K562 (cell line): Measurements from ENCODE around the gene CT55. TPM values are rescaled to one million over a fixed set of nuclear protein-coding genes. Genes with fewer than 3 reads are reported as not detected.

Experiments used
- NFIC ChIP-seq: fragments of 450-650 bp; IDR thresholded peaks from 2 replicates; pipeline ENCODE4 v1.6.1; 2017; ENCODE audit warnings: mild to moderate bottlenecking, inconsistent platforms
- SMARCC2 ChIP-seq: fragments of 450-650 bp; IDR thresholded peaks from 2 replicates; pipeline ENCODE4 v1.6.1; 2017; ENCODE audit warnings: antibody characterized with exemption, moderate library complexity, mild to moderate bottlenecking, low read depth
- ZBTB40 ChIP-seq, 2 experiments: fragments of 450-650 bp in 1 of 2; sonication (generic) in 1 of 2; formaldehyde crosslinking in 1 of 2; IDR thresholded peaks; 2 replicates each; pipeline versions ENCODE4 v1.7.1 to v1.9.0; 2016 to 2022; ENCODE audit warnings: inconsistent platforms in 1 of 2, mild to moderate bottlenecking in 1 of 2, missing genetic modification reagents in 1 of 2
- polyA plus RNA-seq, 8 experiments: library from polyadenylated mRNA; depleted of rRNA in 4 of 8; stranded (reverse) in 5 of 8; unstranded in 3 of 8; fragments of >200 nt; fragmentation: Nextera tagmentation in 2 of 8; fragmentation: Illumina TruSeq in 1 of 8; extraction: Ambion mirVana in 2 of 8; extraction: Trizol in 1 of 8; gene quantifications; 2 replicates each; pipeline versions ENCODE4 v1.2.1 to v1.2.3, GENCODE V29; 2011 to 2014; ENCODE audit warnings: inconsistent platforms in 1 of 8, missing spikeins in 1 of 8
- total RNA-seq, 7 experiments: library from RNA; depleted of rRNA in 6 of 7; stranded (reverse); fragments of >200 nt in 6 of 7; fragmentation: Illumina TruSeq in 2 of 7; extraction: Trizol in 2 of 7; gene quantifications; 2 replicates each; pipeline versions ENCODE4 v1.2.1 to v1.2.3, GENCODE V29; 2011 to 2021; ENCODE audit warnings: low replicate concordance in 1 of 7
- TF ChIP-seq, protein P1 (sequence below): fragments of 250-450 bp; sonication (Bioruptor Pico); IDR thresholded peaks from 2 replicates; pipeline ENCODE4 v1.8.0; 2022; ENCODE audit warnings: inconsistent platforms
- TF ChIP-seq, protein P2 (sequence below), 2 experiments: fragments of 450-650 bp; IDR thresholded peaks; 2 replicates each; pipeline ENCODE4 v1.6.1; 2016; ENCODE audit warnings: mild to moderate bottlenecking in 2 of 2, borderline replicate concordance in 1 of 2, low read depth in 1 of 2, moderate library complexity in 1 of 2
- TF ChIP-seq, protein P3 (sequence below): fragments of 250-450 bp; sonication (Bioruptor Pico); IDR thresholded peaks from 2 replicates; pipeline ENCODE4 v1.8.0; 2022; ENCODE audit warnings: moderate library complexity, mild to moderate bottlenecking, inconsistent platforms

The CT55 gene
- total and polyA plus RNA-seq, 9 of the 15 experiments (the other 6 are each of a cell fraction or from before 2014, with no cell fraction given), result 48.5 to 98.9 (median 73.2) TPM

DNA sequence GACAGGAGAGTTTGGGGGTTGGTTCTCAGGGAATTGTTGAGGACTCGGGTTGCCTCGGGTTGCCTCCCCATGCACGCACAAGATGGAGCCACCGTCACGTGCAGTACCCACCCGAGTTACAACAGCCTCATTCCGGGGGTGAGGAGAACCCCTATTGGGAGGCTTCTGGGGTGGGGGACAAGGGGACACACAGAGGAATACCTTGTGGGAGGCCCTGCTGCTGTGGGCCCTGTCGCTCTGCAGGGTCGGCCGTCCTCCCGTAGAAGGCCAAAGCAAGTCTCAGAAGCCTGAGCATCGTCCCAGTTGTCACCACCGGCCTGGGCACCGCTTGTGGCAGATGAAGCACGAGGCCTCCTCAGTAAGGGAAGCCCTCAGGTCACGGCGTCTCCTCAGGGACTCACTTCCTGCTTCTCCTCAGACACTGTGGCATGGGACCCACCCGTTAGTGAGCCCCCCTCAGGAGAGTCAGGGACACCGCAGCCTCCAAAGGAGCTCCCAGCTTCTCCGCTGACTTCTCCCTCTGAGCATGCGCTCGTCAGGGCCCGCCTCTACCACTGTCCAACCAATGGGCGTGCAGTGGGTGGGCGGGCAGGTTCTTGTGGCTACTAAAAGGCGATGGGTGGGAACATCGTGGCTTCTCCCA lies at the start of gene CT55 (continued):
- TF ChIP-seq, protein P1, sequence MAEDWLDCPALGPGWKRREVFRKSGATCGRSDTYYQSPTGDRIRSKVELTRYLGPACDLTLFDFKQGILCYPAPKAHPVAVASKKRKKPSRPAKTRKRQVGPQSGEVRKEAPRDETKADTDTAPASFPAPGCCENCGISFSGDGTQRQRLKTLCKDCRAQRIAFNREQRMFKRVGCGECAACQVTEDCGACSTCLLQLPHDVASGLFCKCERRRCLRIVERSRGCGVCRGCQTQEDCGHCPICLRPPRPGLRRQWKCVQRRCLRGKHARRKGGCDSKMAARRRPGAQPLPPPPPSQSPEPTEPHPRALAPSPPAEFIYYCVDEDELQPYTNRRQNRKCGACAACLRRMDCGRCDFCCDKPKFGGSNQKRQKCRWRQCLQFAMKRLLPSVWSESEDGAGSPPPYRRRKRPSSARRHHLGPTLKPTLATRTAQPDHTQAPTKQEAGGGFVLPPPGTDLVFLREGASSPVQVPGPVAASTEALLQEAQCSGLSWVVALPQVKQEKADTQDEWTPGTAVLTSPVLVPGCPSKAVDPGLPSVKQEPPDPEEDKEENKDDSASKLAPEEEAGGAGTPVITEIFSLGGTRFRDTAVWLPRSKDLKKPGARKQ (CRISPR knock-in tag), result no peak
- TF ChIP-seq, protein P2, sequence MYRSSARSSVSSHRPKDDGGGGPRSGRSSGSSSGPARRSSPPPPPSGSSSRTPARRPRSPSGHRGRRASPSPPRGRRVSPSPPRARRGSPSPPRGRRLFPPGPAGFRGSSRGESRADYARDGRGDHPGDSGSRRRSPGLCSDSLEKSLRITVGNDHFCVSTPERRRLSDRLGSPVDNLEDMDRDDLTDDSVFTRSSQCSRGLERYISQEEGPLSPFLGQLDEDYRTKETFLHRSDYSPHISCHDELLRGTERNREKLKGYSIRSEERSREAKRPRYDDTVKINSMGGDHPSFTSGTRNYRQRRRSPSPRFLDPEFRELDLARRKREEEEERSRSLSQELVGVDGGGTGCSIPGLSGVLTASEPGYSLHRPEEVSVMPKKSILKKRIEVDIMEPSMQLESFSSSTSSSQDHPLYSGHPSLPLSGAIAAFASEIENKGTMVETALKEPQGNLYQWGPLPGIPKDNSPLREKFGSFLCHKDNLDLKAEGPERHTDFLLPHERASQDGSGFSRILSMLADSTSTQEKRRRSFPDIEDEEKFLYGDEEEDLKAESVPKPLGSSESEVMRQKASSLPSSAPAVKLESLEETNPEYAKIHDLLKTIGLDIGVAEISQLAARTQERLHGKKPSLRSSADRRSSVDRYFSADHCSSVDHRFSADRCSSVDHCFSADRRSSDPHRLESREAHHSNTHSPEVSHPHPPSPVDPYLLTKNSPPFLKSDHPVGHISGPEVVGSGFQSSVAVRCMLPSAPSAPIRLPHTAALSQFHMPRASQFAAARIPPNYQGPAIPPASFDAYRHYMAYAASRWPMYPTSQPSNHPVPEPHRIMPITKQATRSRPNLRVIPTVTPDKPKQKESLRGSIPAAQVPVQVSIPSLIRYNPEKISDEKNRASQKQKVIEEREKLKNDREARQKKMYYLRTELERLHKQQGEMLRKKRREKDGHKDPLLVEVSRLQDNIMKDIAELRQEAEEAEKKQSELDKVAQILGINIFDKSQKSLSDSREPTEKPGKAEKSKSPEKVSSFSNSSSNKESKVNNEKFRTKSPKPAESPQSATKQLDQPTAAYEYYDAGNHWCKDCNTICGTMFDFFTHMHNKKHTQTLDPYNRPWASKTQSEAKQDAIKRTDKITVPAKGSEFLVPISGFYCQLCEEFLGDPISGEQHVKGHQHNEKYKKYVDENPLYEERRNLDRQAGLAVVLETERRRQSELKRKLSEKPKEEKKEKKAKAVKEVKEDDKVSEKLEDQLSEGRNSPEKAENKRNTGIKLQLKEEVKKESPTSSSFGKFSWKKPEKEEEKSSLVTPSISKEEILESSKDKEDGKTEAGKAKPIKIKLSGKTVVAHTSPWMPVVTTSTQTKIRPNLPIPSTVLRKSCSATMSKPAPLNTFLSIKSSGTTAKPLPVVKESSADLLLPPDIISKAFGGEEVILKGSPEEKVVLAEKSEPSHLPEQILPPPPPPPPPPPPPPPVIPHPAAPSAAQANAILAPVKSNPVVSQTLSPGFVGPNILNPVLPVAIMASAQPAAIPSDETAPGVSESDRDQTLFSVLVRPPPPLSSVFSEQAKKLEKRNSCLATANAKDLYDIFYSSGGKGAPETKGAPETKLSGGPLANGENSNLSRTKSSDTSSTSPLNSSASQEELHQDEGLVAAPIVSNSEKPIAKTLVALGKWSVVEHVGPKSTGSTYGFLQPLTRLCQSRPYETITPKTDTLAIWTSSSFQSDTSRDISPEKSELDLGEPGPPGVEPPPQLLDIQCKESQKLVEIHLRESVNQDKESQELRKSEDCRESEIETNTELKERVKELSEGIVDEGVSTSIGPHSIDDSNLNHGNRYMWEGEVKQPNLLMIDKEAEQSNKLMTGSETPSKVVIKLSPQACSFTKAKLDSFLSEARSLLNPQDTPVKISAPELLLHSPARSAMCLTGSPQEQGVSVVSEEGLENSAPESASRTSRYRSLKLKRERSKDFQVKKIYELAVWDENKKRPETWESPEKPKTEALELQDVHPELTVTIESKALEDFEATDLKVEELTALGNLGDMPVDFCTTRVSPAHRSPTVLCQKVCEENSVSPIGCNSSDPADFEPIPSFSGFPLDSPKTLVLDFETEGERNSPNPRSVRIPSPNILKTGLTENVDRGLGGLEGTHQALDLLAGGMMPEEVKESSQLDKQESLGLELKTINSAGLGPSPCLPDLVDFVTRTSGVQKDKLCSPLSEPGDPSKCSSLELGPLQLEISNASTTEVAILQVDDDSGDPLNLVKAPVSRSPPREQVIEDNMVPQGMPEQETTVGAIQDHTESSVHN (IDR thresholded peaks at IDR 0.05; ENCODE audit: borderline replicate concordance in 1 of 2, low read depth in 1 of 2), result no peak
- no peak for TF ChIP-seq SMARCC2
- TF ChIP-seq NFIC, result no peak
- TF ChIP-seq, protein P3, sequence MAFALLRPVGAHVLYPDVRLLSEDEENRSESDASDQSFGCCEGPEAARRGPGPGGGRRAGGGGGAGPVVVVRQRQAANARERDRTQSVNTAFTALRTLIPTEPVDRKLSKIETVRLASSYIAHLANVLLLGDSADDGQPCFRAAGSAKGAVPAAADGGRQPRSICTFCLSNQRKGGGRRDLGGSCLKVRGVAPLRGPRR (CRISPR knock-in tag), result no peak
- no peak for TF ChIP-seq ZBTB40 (IDR thresholded peaks at IDR 0.05)
- TF ChIP-seq ZBTB40 (CRISPR knock-in tag; IDR thresholded peaks at IDR 0.05), result no peak
